Urinary bladder (tissue), 4 donors: Measurements from ENCODE around the gene DAB2. TPM values are rescaled to one million over a fixed set of nuclear protein-coding genes. Genes with fewer than 3 reads are reported as not detected.

Source experiments
- DNase-seq: peaks from one replicate; pipeline ENCODE4 v3.0.0-alpha.2; 2015; ENCODE audit errors: extremely low spot score
- H3K27ac ChIP-seq: one replicate; pipeline ENCODE4 v1.5.1; 2013; ENCODE audit warnings: low read depth, mild to moderate bottlenecking, moderate library complexity
- H3K36me3 ChIP-seq: one replicate; pipeline ENCODE4 v1.6.1; 2013; ENCODE audit warnings: mild to moderate bottlenecking, moderate library complexity; ENCODE audit not compliant: insufficient read depth
- H3K4me1 ChIP-seq: one replicate; pipeline ENCODE4 v1.6.1; 2013; ENCODE audit warnings: mild to moderate bottlenecking, moderate library complexity; ENCODE audit not compliant: insufficient read depth
- H3K4me3 ChIP-seq: one replicate; pipeline ENCODE4 v1.5.1; 2013; ENCODE audit warnings: low read depth, low read length
- WGBS: extraction: QIAGEN DNeasy Blood & Tissue Kit; methylation state at CpG from one replicate; pipeline ENCODE4 v1.1.7; 2013; 5-methylcytosine and 5-hydroxymethylcytosine counted together
- polyA plus RNA-seq: library from polyadenylated mRNA; stranded (reverse); fragments of 200-250 nt; gene quantifications from one replicate; pipeline ENCODE4 v1.2.3, GENCODE V29; 2013
- total RNA-seq: library from RNA; depleted of rRNA; stranded (reverse); fragments of >200 nt; gene quantifications from one replicate; pipeline ENCODE4 v1.2.3, GENCODE V29; 2014
- donor health status: healthy with polysubstance abuse.
- donor health status: healthy.

The DAB2 gene
- total and polyA plus RNA-seq, 2 donors, result 21.4 to 167 TPM

- Histone ChIP-seq H3K27ac (no peak overlapping the region), H3K36me3 (no peaks in the 10 kb centered on the region), H3K4me3 (no peak overlapping the region), H3K4me1 (no peaks in the 10 kb centered on the region)
- WGBS, result 81% methylated on average over 3 of the region's 3 CpGs
- no peak for DNase-seq
These were observed 34.3 kb upstream of the DAB2 start for GRCh38 chr5:39459071-39459470.

- WGBS, result 81% methylated on average over 7 of the region's 7 CpGs
- DNase-seq, result no peak
These were observed 30.9 kb upstream of the DAB2 start for GRCh38 chr5:39455645-39456044.

GRCh38 chr5:39453606-39454005, 28.8 kb upstream of the DAB2 start:
- no peaks in the 10 kb centered on the region for H3K36me3 ChIP-seq
- DNase-seq, result no peak
- no peaks in the 10 kb centered on the region for H3K4me1 ChIP-seq
- no peak overlapping the region for H3K4me3 ChIP-seq
- no peak overlapping the region for H3K27ac ChIP-seq

More at GRCh38 chr5:39455645-39456044, 30.9 kb upstream of the DAB2 start:
- no peaks in the 10 kb centered on the region for H3K4me1 ChIP-seq
- no peak overlapping the region for H3K4me3 ChIP-seq
- no peak overlapping the region for H3K27ac ChIP-seq
- no peaks in the 10 kb centered on the region for H3K36me3 ChIP-seq

- Histone ChIP-seq H3K27ac (no peak overlapping the region), H3K4me1 (no peaks in the 10 kb centered on the region), H3K4me3 (no peak overlapping the region), H3K36me3 (no peaks in the 10 kb centered on the region)
- DNase-seq, result no peak
- 77% methylated on average over 2 of the region's 2 CpGs for WGBS
These were observed 28.1 kb upstream of the DAB2 start for GRCh38 chr5:39452846-39453245.

GRCh38 chr5:39451276-39451941, 26.6 kb upstream of the DAB2 start:
- 41% methylated on average over 2 of the region's 2 CpGs for WGBS
- Histone ChIP-seq H3K36me3 (no peaks in the 10 kb centered on the region), H3K4me1 (no peaks in the 10 kb centered on the region), H3K4me3 (no peak overlapping the region), H3K27ac (no peak overlapping the region)
- no peak for DNase-seq

GRCh38 chr5:39450487-39450886, 25.7 kb upstream of the DAB2 start:
- H3K27ac ChIP-seq, result no peak overlapping the region
- H3K36me3 ChIP-seq, result no peaks in the 10 kb centered on the region
- no peak for DNase-seq
- H3K4me1 ChIP-seq, result no peaks in the 10 kb centered on the region
- WGBS, result 77% methylated on average over 3 of the region's 3 CpGs
- H3K4me3 ChIP-seq, result no peak overlapping the region

- H3K27ac ChIP-seq, result no peak overlapping the region
- no peaks in the 10 kb centered on the region for H3K36me3 ChIP-seq
- WGBS, result 76% methylated on average over 3 of the region's 3 CpGs
- no peak overlapping the region for H3K4me3 ChIP-seq
- DNase-seq, result no peak
- no peaks in the 10 kb centered on the region for H3K4me1 ChIP-seq
These were observed 24.8 kb upstream of the DAB2 start for GRCh38 chr5:39449591-39449990.

GRCh38 chr5:39448506-39449128, 23.8 kb upstream of the DAB2 start:
- no peak for DNase-seq
- Histone ChIP-seq H3K4me3 (no peak overlapping the region), H3K36me3 (no peaks in the 10 kb centered on the region), H3K27ac (no peak overlapping the region), H3K4me1 (no peaks in the 10 kb centered on the region)
- WGBS, result 92% methylated on average over 13 of the region's 13 CpGs

GRCh38 chr5:39447968-39448367, 23.2 kb upstream of the DAB2 start:
- WGBS, result 84% methylated on average over 12 of the region's 12 CpGs
- no peaks in the 10 kb centered on the region for H3K4me1 ChIP-seq
- H3K4me3 ChIP-seq, result no peak overlapping the region
- H3K36me3 ChIP-seq, result no peaks in the 10 kb centered on the region
- no peak overlapping the region for H3K27ac ChIP-seq
- DNase-seq, result no peak

- no peak for DNase-seq
- 78% methylated on average over 3 of the region's 3 CpGs for WGBS
- H3K36me3 ChIP-seq, result no peaks in the 10 kb centered on the region
- no peaks in the 10 kb centered on the region for H3K4me1 ChIP-seq
- H3K4me3 ChIP-seq, result no peak overlapping the region
- no peak overlapping the region for H3K27ac ChIP-seq
These were observed 22.3 kb upstream of the DAB2 start for GRCh38 chr5:39447059-39447458.

- no peak for DNase-seq
- 89% methylated on average over 3 of the region's 3 CpGs for WGBS
- no peak overlapping the region for H3K4me3 ChIP-seq
- no peak overlapping the region for H3K27ac ChIP-seq
- no peaks in the 10 kb centered on the region for H3K36me3 ChIP-seq
- no peaks in the 10 kb centered on the region for H3K4me1 ChIP-seq
These were observed 21.5 kb upstream of the DAB2 start for GRCh38 chr5:39446231-39446630.

GRCh38 chr5:39443911-39444310, 19.1 kb upstream of the DAB2 start:
- no peak for DNase-seq
- WGBS, result 97% methylated on average over 2 of the region's 2 CpGs

GRCh38 chr5:39442991-39443390, 18.2 kb upstream of the DAB2 start:
- Histone ChIP-seq H3K36me3 (no peaks in the 10 kb centered on the region), H3K27ac (no peak overlapping the region), H3K4me1 (no peaks in the 10 kb centered on the region), H3K4me3 (no peak overlapping the region)
- WGBS, result 80% methylated on average over 3 of the region's 3 CpGs
- no peak for DNase-seq

More at GRCh38 chr5:39443911-39444310, 19.1 kb upstream of the DAB2 start:
- Histone ChIP-seq H3K36me3 (no peaks in the 10 kb centered on the region), H3K4me3 (no peak overlapping the region), H3K4me1 (no peaks in the 10 kb centered on the region), H3K27ac (no peak overlapping the region)

GRCh38 chr5:39441838-39442237, 17.1 kb upstream of the DAB2 start:
- Histone ChIP-seq H3K36me3 (no peaks in the 10 kb centered on the region), H3K27ac (no peak overlapping the region), H3K4me3 (no peak overlapping the region), H3K4me1 (no peaks in the 10 kb centered on the region)
- DNase-seq, result no peak
- 69% methylated on average over 2 of the region's 2 CpGs for WGBS
